WTC11 (cell line): Measurements from ENCODE around the gene ZACN. TPM values are rescaled to one million over a fixed set of nuclear protein-coding genes. Genes with fewer than 3 reads are reported as not detected.

Experiments used
- ATAC-seq: fragments of 200-7000 bp; cut with Tn5 transposase; 2 replicates; pipeline ENCODE4 v1.10.0; 2021; ENCODE audit warnings: mild to moderate bottlenecking, moderate library complexity
- CTCF ChIA-PET: fragments of 300-600 bp; sonication (Branson Sonifier 250); formaldehyde crosslinking; loops from one replicate; lab custom pipeline; 2021; ENCODE audit warnings: antibody characterized with exemption; lab: Charles Lee
- POLR2A ChIA-PET: fragments of 350-600 bp; sonication (Branson Sonifier 250); formaldehyde crosslinking; loops from one replicate; lab custom pipeline; 2021; ENCODE audit warnings: antibody characterized with exemption; lab: Charles Lee
- DNase-seq: peaks from one replicate; pipeline ENCODE4 v3.0.0; 2021; ENCODE audit warnings: low spot score
- H3K27ac Mint-ChIP-seq: 2 replicates; pipeline ENCODE4 v1.8.0; 2021; ENCODE audit warnings: mixed read lengths
- H3K27me3 Mint-ChIP-seq: 2 replicates; pipeline ENCODE4 v1.8.0; 2021; ENCODE audit warnings: low read depth, mild to moderate bottlenecking, moderate library complexity, mixed read lengths
- H3K36me3 Mint-ChIP-seq: 2 replicates; pipeline ENCODE4 v1.8.0; 2021; ENCODE audit warnings: mixed read lengths
- H3K4me1 Mint-ChIP-seq: 2 replicates; pipeline ENCODE4 v1.8.0; 2022; ENCODE audit warnings: mixed read lengths
- H3K4me3 Mint-ChIP-seq: 2 replicates; pipeline ENCODE4 v1.8.0; 2021; ENCODE audit warnings: mild to moderate bottlenecking, moderate library complexity, mixed read lengths
- H3K9me3 Mint-ChIP-seq: 2 replicates; pipeline ENCODE4 v1.8.0; 2021; ENCODE audit warnings: mixed read lengths
- ATF1 ChIP-seq: sonication (generic); formaldehyde crosslinking; IDR thresholded peaks from 2 replicates; pipeline ENCODE4 v1.8.1; 2023; ENCODE audit warnings: mild to moderate bottlenecking, moderate library complexity, missing genetic modification reagents
- GTF2I ChIP-seq: fragments of 250-450 bp; sonication (Bioruptor Pico); conservative IDR thresholded peaks from 2 replicates; pipeline ENCODE4 v1.4.0; 2021; ENCODE audit warnings: mild to moderate bottlenecking
- SOX15 ChIP-seq: fragments of 250-450 bp; sonication (Bioruptor Pico); IDR thresholded peaks from 2 replicates; pipeline ENCODE4 v1.9.0; 2021; ENCODE audit warnings: mild to moderate bottlenecking
- ZNF232 ChIP-seq: sonication (generic); formaldehyde crosslinking; IDR thresholded peaks from 2 replicates; pipeline ENCODE4 v1.8.0; 2022; ENCODE audit warnings: mild to moderate bottlenecking, missing genetic modification reagents
- ZNF396 ChIP-seq: fragments of 250-450 bp; sonication (Bioruptor Pico); IDR thresholded peaks from 2 replicates; pipeline ENCODE4 v1.8.0; 2021; ENCODE audit warnings: mild to moderate bottlenecking, moderate library complexity, borderline replicate concordance
- ZNF416 ChIP-seq: fragments of 250-450 bp; sonication (Bioruptor Pico); IDR thresholded peaks from 2 replicates; pipeline ENCODE4 v1.9.0; 2021; ENCODE audit warnings: mild to moderate bottlenecking, inconsistent platforms
- ZNF423 ChIP-seq: fragments of 250-450 bp; sonication (Bioruptor Pico); IDR thresholded peaks from 2 replicates; pipeline ENCODE4 v2.1.2; 2022; ENCODE audit warnings: mild to moderate bottlenecking, moderate library complexity
- total RNA-seq: library from RNA; stranded (reverse); gene quantifications from 3 replicates; pipeline ENCODE4 v1.2.3, GENCODE V29; 2021
- TF ChIP-seq, protein P1 (sequence below): sonication (generic); formaldehyde crosslinking; IDR thresholded peaks from 2 replicates; pipeline ENCODE4 v1.8.0; 2022; ENCODE audit warnings: mild to moderate bottlenecking, missing genetic modification reagents
- TF ChIP-seq, protein P2 (sequence below): sonication (generic); formaldehyde crosslinking; IDR thresholded peaks from 2 replicates; pipeline ENCODE4 v1.8.1; 2022; ENCODE audit warnings: mild to moderate bottlenecking, moderate library complexity, missing genetic modification reagents
- TF ChIP-seq, protein P3 (sequence below): sonication (generic); formaldehyde crosslinking; conservative IDR thresholded peaks from 2 replicates; pipeline ENCODE4 v1.8.1; 2022; ENCODE audit warnings: mild to moderate bottlenecking, missing genetic modification reagents
- TF ChIP-seq, protein P4 (sequence below): sonication (generic); formaldehyde crosslinking; IDR thresholded peaks from 2 replicates; pipeline ENCODE4 v1.8.0; 2022; ENCODE audit warnings: mild to moderate bottlenecking, missing genetic modification reagents
- TF ChIP-seq, protein P5 (sequence below): sonication (generic); formaldehyde crosslinking; IDR thresholded peaks from 2 replicates; pipeline ENCODE4 v1.8.0; 2023; ENCODE audit warnings: missing genetic modification reagents, mild to moderate bottlenecking, borderline replicate concordance
- TF ChIP-seq, protein P6 (sequence below): sonication (generic); formaldehyde crosslinking; IDR thresholded peaks from 2 replicates; pipeline ENCODE4 v1.8.1; 2022; ENCODE audit warnings: mild to moderate bottlenecking, missing genetic modification reagents, moderate library complexity, borderline replicate concordance
- TF ChIP-seq, protein P7 (sequence below): sonication (generic); formaldehyde crosslinking; conservative IDR thresholded peaks from 2 replicates; pipeline ENCODE4 v1.8.1; 2023; ENCODE audit warnings: mild to moderate bottlenecking, low read depth, missing genetic modification reagents, moderate library complexity
- TF ChIP-seq, protein P8 (sequence below): fragments of 200-600 bp; IDR thresholded peaks from 2 replicates; pipeline ENCODE4 v1.8.0; 2022; ENCODE audit warnings: antibody characterized with exemption

The ZACN gene
- total RNA-seq, 1 experiment from 2014 or later = 0.28 TPM

DNA sequence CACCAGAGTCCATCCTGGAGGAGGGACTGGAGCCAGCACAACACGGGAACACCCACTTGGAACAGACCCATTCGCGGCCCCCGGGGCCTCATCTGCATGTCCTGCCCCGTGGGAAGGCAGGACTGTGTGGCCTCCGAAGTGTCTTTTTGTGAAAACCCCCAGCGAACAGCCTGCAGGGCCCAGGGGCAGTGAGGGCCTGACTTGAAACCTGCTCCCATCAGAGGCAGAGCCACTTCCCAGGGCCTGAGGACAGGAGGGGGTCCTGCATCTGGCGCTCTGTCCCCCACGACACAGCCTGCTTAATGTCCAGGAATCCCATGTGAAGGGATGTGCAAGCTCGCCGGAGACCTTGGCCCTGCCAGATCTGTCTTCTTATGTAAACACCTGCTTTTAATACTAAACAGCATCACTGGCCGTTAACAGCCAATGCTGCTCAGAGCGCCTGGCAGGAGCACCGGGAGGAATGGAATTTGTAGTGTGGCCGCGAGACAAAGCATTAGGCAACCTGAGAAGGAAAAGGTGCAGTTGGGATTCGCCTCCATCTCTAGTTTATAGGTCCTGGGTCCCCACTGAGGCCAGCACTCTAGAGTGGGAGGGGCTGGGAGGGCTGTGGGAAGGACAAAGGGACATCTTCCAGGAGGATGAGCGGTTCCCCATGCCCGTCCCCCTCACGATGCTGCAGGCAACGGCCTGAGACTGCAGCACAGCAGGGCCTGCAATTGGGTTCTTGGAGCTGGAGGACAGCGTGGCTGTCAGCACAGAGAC is 42.3 kb upstream of the ZACN start:
- peak; percentile 43 for ATAC-seq
- ChIA-PET CTCF (interaction anchor here (0.9 to 5.5 kb wide), 6 partner anchors 13 to 110 kb away, joined by 3 to 42 read pairs (median 4); partner anchors contain the start of gene CDK3), POLR2A (interaction anchor here (0.5 kb wide), 1 partner anchor 43 kb away, joined by 5 read pairs; no protein-coding TSS in a partner anchor)

DNA sequence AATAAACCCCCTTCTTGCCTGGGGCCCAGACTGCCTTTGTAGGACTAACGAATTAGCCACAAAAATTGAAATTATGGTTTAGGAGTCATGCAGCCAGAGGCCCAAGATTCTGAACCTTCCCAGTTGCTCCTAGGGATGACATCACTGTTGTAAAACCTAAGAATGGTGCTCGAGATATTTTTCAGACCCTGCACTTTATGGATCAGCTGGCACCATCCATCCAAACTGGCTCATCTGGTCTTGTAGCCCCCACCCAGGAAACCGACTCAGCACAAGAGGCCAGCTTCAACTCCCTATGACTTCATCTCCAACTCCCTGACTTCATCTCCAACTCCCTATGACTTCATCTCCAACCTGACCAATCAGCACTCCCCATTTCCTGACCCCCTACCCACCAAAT is 40.9 kb upstream of the ZACN start:
- Mint-ChIP-seq H3K36me3 (peaks cover 36% of the 10 kb centered on the region), H3K27ac (peak overlapping the region; percentile 46), H3K4me1 (peaks cover 20% of the 10 kb centered on the region), H3K9me3 (no peaks in the 10 kb centered on the region), H3K4me3 (no peak overlapping the region), H3K27me3 (no peaks in the 10 kb centered on the region)
- no peak for DNase-seq
- ChIA-PET POLR2A (no interaction called here), CTCF (interaction anchor here (3.0 kb wide), 1 partner anchor 33 kb away, joined by 13 read pairs; no protein-coding TSS in a partner anchor)
- no peak for ATAC-seq
- TF ChIP-seq, protein P1, sequence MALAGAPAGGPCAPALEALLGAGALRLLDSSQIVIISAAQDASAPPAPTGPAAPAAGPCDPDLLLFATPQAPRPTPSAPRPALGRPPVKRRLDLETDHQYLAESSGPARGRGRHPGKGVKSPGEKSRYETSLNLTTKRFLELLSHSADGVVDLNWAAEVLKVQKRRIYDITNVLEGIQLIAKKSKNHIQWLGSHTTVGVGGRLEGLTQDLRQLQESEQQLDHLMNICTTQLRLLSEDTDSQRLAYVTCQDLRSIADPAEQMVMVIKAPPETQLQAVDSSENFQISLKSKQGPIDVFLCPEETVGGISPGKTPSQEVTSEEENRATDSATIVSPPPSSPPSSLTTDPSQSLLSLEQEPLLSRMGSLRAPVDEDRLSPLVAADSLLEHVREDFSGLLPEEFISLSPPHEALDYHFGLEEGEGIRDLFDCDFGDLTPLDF (CRISPR knock-in tag) = no peak
- TF ChIP-seq ZNF396 (CRISPR knock-in tag) = no peak
- TF ChIP-seq, protein P2, sequence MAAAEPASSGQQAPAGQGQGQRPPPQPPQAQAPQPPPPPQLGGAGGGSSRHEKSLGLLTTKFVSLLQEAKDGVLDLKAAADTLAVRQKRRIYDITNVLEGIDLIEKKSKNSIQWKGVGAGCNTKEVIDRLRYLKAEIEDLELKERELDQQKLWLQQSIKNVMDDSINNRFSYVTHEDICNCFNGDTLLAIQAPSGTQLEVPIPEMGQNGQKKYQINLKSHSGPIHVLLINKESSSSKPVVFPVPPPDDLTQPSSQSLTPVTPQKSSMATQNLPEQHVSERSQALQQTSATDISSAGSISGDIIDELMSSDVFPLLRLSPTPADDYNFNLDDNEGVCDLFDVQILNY (CRISPR knock-in tag) = no peak
- TF ChIP-seq, protein P3, sequence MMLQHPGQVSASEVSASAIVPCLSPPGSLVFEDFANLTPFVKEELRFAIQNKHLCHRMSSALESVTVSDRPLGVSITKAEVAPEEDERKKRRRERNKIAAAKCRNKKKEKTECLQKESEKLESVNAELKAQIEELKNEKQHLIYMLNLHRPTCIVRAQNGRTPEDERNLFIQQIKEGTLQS (CRISPR knock-in tag) = no peak
- TF ChIP-seq, protein P4, sequence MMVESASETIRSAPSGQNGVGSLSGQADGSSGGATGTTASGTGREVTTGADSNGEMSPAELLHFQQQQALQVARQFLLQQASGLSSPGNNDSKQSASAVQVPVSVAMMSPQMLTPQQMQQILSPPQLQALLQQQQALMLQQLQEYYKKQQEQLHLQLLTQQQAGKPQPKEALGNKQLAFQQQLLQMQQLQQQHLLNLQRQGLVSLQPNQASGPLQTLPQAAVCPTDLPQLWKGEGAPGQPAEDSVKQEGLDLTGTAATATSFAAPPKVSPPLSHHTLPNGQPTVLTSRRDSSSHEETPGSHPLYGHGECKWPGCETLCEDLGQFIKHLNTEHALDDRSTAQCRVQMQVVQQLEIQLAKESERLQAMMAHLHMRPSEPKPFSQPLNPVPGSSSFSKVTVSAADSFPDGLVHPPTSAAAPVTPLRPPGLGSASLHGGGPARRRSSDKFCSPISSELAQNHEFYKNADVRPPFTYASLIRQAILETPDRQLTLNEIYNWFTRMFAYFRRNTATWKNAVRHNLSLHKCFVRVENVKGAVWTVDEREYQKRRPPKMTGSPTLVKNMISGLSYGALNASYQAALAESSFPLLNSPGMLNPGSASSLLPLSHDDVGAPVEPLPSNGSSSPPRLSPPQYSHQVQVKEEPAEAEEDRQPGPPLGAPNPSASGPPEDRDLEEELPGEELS = no peak
- no peak for TF ChIP-seq SOX15 (CRISPR knock-in tag)
- no peak for TF ChIP-seq ZNF232
- no peak for TF ChIP-seq ATF1 (CRISPR knock-in tag)
- TF ChIP-seq, protein P5, sequence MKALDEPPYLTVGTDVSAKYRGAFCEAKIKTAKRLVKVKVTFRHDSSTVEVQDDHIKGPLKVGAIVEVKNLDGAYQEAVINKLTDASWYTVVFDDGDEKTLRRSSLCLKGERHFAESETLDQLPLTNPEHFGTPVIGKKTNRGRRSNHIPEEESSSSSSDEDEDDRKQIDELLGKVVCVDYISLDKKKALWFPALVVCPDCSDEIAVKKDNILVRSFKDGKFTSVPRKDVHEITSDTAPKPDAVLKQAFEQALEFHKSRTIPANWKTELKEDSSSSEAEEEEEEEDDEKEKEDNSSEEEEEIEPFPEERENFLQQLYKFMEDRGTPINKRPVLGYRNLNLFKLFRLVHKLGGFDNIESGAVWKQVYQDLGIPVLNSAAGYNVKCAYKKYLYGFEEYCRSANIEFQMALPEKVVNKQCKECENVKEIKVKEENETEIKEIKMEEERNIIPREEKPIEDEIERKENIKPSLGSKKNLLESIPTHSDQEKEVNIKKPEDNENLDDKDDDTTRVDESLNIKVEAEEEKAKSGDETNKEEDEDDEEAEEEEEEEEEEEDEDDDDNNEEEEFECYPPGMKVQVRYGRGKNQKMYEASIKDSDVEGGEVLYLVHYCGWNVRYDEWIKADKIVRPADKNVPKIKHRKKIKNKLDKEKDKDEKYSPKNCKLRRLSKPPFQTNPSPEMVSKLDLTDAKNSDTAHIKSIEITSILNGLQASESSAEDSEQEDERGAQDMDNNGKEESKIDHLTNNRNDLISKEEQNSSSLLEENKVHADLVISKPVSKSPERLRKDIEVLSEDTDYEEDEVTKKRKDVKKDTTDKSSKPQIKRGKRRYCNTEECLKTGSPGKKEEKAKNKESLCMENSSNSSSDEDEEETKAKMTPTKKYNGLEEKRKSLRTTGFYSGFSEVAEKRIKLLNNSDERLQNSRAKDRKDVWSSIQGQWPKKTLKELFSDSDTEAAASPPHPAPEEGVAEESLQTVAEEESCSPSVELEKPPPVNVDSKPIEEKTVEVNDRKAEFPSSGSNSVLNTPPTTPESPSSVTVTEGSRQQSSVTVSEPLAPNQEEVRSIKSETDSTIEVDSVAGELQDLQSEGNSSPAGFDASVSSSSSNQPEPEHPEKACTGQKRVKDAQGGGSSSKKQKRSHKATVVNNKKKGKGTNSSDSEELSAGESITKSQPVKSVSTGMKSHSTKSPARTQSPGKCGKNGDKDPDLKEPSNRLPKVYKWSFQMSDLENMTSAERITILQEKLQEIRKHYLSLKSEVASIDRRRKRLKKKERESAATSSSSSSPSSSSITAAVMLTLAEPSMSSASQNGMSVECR (CRISPR knock-in tag) = no peak
- TF ChIP-seq, protein P6, sequence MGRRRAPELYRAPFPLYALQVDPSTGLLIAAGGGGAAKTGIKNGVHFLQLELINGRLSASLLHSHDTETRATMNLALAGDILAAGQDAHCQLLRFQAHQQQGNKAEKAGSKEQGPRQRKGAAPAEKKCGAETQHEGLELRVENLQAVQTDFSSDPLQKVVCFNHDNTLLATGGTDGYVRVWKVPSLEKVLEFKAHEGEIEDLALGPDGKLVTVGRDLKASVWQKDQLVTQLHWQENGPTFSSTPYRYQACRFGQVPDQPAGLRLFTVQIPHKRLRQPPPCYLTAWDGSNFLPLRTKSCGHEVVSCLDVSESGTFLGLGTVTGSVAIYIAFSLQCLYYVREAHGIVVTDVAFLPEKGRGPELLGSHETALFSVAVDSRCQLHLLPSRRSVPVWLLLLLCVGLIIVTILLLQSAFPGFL (CRISPR knock-in tag) = no peak
- TF ChIP-seq, protein P7, sequence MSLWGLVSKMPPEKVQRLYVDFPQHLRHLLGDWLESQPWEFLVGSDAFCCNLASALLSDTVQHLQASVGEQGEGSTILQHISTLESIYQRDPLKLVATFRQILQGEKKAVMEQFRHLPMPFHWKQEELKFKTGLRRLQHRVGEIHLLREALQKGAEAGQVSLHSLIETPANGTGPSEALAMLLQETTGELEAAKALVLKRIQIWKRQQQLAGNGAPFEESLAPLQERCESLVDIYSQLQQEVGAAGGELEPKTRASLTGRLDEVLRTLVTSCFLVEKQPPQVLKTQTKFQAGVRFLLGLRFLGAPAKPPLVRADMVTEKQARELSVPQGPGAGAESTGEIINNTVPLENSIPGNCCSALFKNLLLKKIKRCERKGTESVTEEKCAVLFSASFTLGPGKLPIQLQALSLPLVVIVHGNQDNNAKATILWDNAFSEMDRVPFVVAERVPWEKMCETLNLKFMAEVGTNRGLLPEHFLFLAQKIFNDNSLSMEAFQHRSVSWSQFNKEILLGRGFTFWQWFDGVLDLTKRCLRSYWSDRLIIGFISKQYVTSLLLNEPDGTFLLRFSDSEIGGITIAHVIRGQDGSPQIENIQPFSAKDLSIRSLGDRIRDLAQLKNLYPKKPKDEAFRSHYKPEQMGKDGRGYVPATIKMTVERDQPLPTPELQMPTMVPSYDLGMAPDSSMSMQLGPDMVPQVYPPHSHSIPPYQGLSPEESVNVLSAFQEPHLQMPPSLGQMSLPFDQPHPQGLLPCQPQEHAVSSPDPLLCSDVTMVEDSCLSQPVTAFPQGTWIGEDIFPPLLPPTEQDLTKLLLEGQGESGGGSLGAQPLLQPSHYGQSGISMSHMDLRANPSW (CRISPR knock-in tag) = no peak

More for the DNA sequence above, 42.3 kb upstream of the ZACN start:
- TF ChIP-seq, protein P8, sequence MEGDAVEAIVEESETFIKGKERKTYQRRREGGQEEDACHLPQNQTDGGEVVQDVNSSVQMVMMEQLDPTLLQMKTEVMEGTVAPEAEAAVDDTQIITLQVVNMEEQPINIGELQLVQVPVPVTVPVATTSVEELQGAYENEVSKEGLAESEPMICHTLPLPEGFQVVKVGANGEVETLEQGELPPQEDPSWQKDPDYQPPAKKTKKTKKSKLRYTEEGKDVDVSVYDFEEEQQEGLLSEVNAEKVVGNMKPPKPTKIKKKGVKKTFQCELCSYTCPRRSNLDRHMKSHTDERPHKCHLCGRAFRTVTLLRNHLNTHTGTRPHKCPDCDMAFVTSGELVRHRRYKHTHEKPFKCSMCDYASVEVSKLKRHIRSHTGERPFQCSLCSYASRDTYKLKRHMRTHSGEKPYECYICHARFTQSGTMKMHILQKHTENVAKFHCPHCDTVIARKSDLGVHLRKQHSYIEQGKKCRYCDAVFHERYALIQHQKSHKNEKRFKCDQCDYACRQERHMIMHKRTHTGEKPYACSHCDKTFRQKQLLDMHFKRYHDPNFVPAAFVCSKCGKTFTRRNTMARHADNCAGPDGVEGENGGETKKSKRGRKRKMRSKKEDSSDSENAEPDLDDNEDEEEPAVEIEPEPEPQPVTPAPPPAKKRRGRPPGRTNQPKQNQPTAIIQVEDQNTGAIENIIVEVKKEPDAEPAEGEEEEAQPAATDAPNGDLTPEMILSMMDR = no peak
- TF ChIP-seq ZNF416 = no peak
- no peak for TF ChIP-seq ZNF423
- no peak for TF ChIP-seq GTF2I (CRISPR knock-in tag)
- no peak for TF ChIP-seq ZNF232
- no peaks in the 10 kb centered on the region for H3K27me3 Mint-ChIP-seq
- H3K4me3 Mint-ChIP-seq = no peak overlapping the region
- DNase-seq = no peak
- H3K9me3 Mint-ChIP-seq = no peaks in the 10 kb centered on the region
- peaks cover 31% of the 10 kb centered on the region for H3K36me3 Mint-ChIP-seq
- peak overlapping the region; percentile 90 for H3K27ac Mint-ChIP-seq
- H3K4me1 Mint-ChIP-seq = peaks cover 19% of the 10 kb centered on the region
